ENCODE measurements around the gene KMT5C.

KMT5C gene

GRCh38 chr19:55308281-55308680 lies 31.4 kb upstream of the KMT5C start:
- Histone ChIP-seq H3K27ac (ENCODE audit: low read depth, low read length) (no peak overlapping the region), H3K4me3 (ENCODE audit: low read length) (no peak overlapping the region), H3K4me1 (ENCODE audit: control insufficient read depth, insufficient read depth, low read length) (no peaks in the 10 kb centered on the region), H3K27me3 (ENCODE audit: control insufficient read depth, insufficient read depth, low read length) (no peaks in the 10 kb centered on the region), H3K9ac (ENCODE audit: low read length) (no peak overlapping the region), H3K36me3 (ENCODE audit: control insufficient read depth, insufficient read depth, low read length) (peaks cover 2% of the 10 kb centered on the region)

- H3K27me3 ChIP-seq (ENCODE audit: control insufficient read depth, insufficient read depth, low read length): no peaks in the 10 kb centered on the region
- no peak overlapping the region for H3K9ac ChIP-seq (ENCODE audit: low read length)
- H3K36me3 ChIP-seq (ENCODE audit: control insufficient read depth, insufficient read depth, low read length): peaks cover 2% of the 10 kb centered on the region
- no peak overlapping the region for H3K4me3 ChIP-seq (ENCODE audit: low read length)
- H3K27ac ChIP-seq (ENCODE audit: low read depth, low read length): no peak overlapping the region
- no peaks in the 10 kb centered on the region for H3K4me1 ChIP-seq (ENCODE audit: control insufficient read depth, insufficient read depth, low read length)
Observed at GRCh38 chr19:55309448-55309847, 30.2 kb upstream of the KMT5C start.

- H3K9ac ChIP-seq (ENCODE audit: low read length): no peak overlapping the region
- H3K27me3 ChIP-seq (ENCODE audit: control insufficient read depth, insufficient read depth, low read length): no peaks in the 10 kb centered on the region
- H3K4me1 ChIP-seq (ENCODE audit: control insufficient read depth, insufficient read depth, low read length): no peaks in the 10 kb centered on the region
- no peak overlapping the region for H3K27ac ChIP-seq (ENCODE audit: low read depth, low read length)
- peaks cover 2% of the 10 kb centered on the region for H3K36me3 ChIP-seq (ENCODE audit: control insufficient read depth, insufficient read depth, low read length)
- H3K4me3 ChIP-seq (ENCODE audit: low read length): no peak overlapping the region
Observed at GRCh38 chr19:55310498-55310897, 29.2 kb upstream of the KMT5C start.

- peaks cover 2% of the 10 kb centered on the region for H3K36me3 ChIP-seq (ENCODE audit: control insufficient read depth, insufficient read depth, low read length)
- no peak overlapping the region for H3K9ac ChIP-seq (ENCODE audit: low read length)
- no peak overlapping the region for H3K4me3 ChIP-seq (ENCODE audit: low read length)
- no peaks in the 10 kb centered on the region for H3K4me1 ChIP-seq (ENCODE audit: control insufficient read depth, insufficient read depth, low read length)
- H3K27me3 ChIP-seq (ENCODE audit: control insufficient read depth, insufficient read depth, low read length): no peaks in the 10 kb centered on the region
- no peak overlapping the region for H3K27ac ChIP-seq (ENCODE audit: low read depth, low read length)
Observed at GRCh38 chr19:55311397-55311796, 28.3 kb upstream of the KMT5C start.

- no peaks in the 10 kb centered on the region for H3K27me3 ChIP-seq (ENCODE audit: control insufficient read depth, insufficient read depth, low read length)
- no peak overlapping the region for H3K4me3 ChIP-seq (ENCODE audit: low read length)
- H3K27ac ChIP-seq (ENCODE audit: low read depth, low read length): no peak overlapping the region
- peaks cover under 1% of the 10 kb centered on the region for H3K36me3 ChIP-seq (ENCODE audit: control insufficient read depth, insufficient read depth, low read length)
- no peak overlapping the region for H3K9ac ChIP-seq (ENCODE audit: low read length)
- no peaks in the 10 kb centered on the region for H3K4me1 ChIP-seq (ENCODE audit: control insufficient read depth, insufficient read depth, low read length)
Observed at GRCh38 chr19:55311797-55312196, 27.9 kb upstream of the KMT5C start.

- H3K36me3 ChIP-seq (ENCODE audit: control insufficient read depth, insufficient read depth, low read length): no peaks in the 10 kb centered on the region
- H3K4me3 ChIP-seq (ENCODE audit: low read length): no peak overlapping the region
- no peak overlapping the region for H3K27ac ChIP-seq (ENCODE audit: low read depth, low read length)
- no peak overlapping the region for H3K9ac ChIP-seq (ENCODE audit: low read length)
- no peaks in the 10 kb centered on the region for H3K4me1 ChIP-seq (ENCODE audit: control insufficient read depth, insufficient read depth, low read length)
- no peaks in the 10 kb centered on the region for H3K27me3 ChIP-seq (ENCODE audit: control insufficient read depth, insufficient read depth, low read length)
Observed at GRCh38 chr19:55312621-55313512, 26.8 kb upstream of the KMT5C start.

- Histone ChIP-seq H3K4me3 (ENCODE audit: low read length) (no peak overlapping the region), H3K27ac (ENCODE audit: low read depth, low read length) (no peak overlapping the region), H3K36me3 (ENCODE audit: control insufficient read depth, insufficient read depth, low read length) (no peaks in the 10 kb centered on the region), H3K4me1 (ENCODE audit: control insufficient read depth, insufficient read depth, low read length) (no peaks in the 10 kb centered on the region), H3K27me3 (ENCODE audit: control insufficient read depth, insufficient read depth, low read length) (no peaks in the 10 kb centered on the region), H3K9ac (ENCODE audit: low read length) (no peak overlapping the region)
Observed at GRCh38 chr19:55314396-55314795, 25.3 kb upstream of the KMT5C start.

- H3K27me3 ChIP-seq (ENCODE audit: control insufficient read depth, insufficient read depth, low read length): peaks cover 3% of the 10 kb centered on the region
- no peak overlapping the region for H3K27ac ChIP-seq (ENCODE audit: low read depth, low read length)
- no peak overlapping the region for H3K9ac ChIP-seq (ENCODE audit: low read length)
- H3K4me3 ChIP-seq (ENCODE audit: low read length): no peak overlapping the region
- H3K4me1 ChIP-seq (ENCODE audit: control insufficient read depth, insufficient read depth, low read length): no peaks in the 10 kb centered on the region
- H3K36me3 ChIP-seq (ENCODE audit: control insufficient read depth, insufficient read depth, low read length): no peaks in the 10 kb centered on the region
Observed at GRCh38 chr19:55315956-55316525, 23.6 kb upstream of the KMT5C start.

- H3K27me3 ChIP-seq (ENCODE audit: control insufficient read depth, insufficient read depth, low read length): peaks cover 4% of the 10 kb centered on the region
- H3K27ac ChIP-seq (ENCODE audit: low read depth, low read length): no peak overlapping the region
- no peak overlapping the region for H3K9ac ChIP-seq (ENCODE audit: low read length)
- no peaks in the 10 kb centered on the region for H3K36me3 ChIP-seq (ENCODE audit: control insufficient read depth, insufficient read depth, low read length)
- H3K4me3 ChIP-seq (ENCODE audit: low read length): no peak overlapping the region
- no peaks in the 10 kb centered on the region for H3K4me1 ChIP-seq (ENCODE audit: control insufficient read depth, insufficient read depth, low read length)
Observed at GRCh38 chr19:55316646-55317045, 23.0 kb upstream of the KMT5C start.

GRCh38 chr19:55319785-55320184 lies 19.9 kb upstream of the KMT5C start:
- H3K4me1 ChIP-seq (ENCODE audit: control insufficient read depth, insufficient read depth, low read length): no peaks in the 10 kb centered on the region
- peaks cover 4% of the 10 kb centered on the region for H3K27me3 ChIP-seq (ENCODE audit: control insufficient read depth, insufficient read depth, low read length)
- H3K27ac ChIP-seq (ENCODE audit: low read depth, low read length): no peak overlapping the region
- no peak overlapping the region for H3K9ac ChIP-seq (ENCODE audit: low read length)
- H3K36me3 ChIP-seq (ENCODE audit: control insufficient read depth, insufficient read depth, low read length): no peaks in the 10 kb centered on the region
- no peak overlapping the region for H3K4me3 ChIP-seq (ENCODE audit: low read length)

- Histone ChIP-seq H3K4me1 (ENCODE audit: control insufficient read depth, insufficient read depth, low read length) (no peaks in the 10 kb centered on the region), H3K4me3 (ENCODE audit: low read length) (no peak overlapping the region), H3K27ac (ENCODE audit: low read depth, low read length) (no peak overlapping the region), H3K9ac (ENCODE audit: low read length) (no peak overlapping the region), H3K27me3 (ENCODE audit: control insufficient read depth, insufficient read depth, low read length) (peaks cover 4% of the 10 kb centered on the region), H3K36me3 (ENCODE audit: control insufficient read depth, insufficient read depth, low read length) (no peaks in the 10 kb centered on the region)
Observed at GRCh38 chr19:55320844-55321419, 18.7 kb upstream of the KMT5C start.

- no peaks in the 10 kb centered on the region for H3K36me3 ChIP-seq (ENCODE audit: control insufficient read depth, insufficient read depth, low read length)
- no peak overlapping the region for H3K9ac ChIP-seq (ENCODE audit: low read length)
- no peaks in the 10 kb centered on the region for H3K4me1 ChIP-seq (ENCODE audit: control insufficient read depth, insufficient read depth, low read length)
- peaks cover 4% of the 10 kb centered on the region for H3K27me3 ChIP-seq (ENCODE audit: control insufficient read depth, insufficient read depth, low read length)
- H3K27ac ChIP-seq (ENCODE audit: low read depth, low read length): no peak overlapping the region
- no peak overlapping the region for H3K4me3 ChIP-seq (ENCODE audit: low read length)
Observed at GRCh38 chr19:55321466-55322137, 18.1 kb upstream of the KMT5C start.

Measured in rectal smooth muscle tissue (tissue), 1 donor.